ENCODE results near the gene MYO1E.
"Not testable (repeated sequence)": the region's sequence is repeated elsewhere in the genome, so short reads cannot be mapped to it uniquely, and the experiment has no call there.

- not testable (repeated sequence) for TF ChIP-seq CTCF, POLR2A (IDR thresholded peaks at IDR 0.05)
Observed at GRCh38 chr15:59336725-59337124, 35.9 kb downstream of the MYO1E start.

Measured in uterus (tissue), 2 donors.